H1 (cell line): ENCODE measurements around the gene EXOSC1. TPM values are rescaled to one million over a fixed set of nuclear protein-coding genes. Genes with fewer than 3 reads are reported as not detected.

Experiments
- SAP30 ChIP-seq: fragments of 300-600 bp; sonication (generic); IDR thresholded peaks from 2 replicates; pipeline ENCODE4 v1.7.1; 2012; ENCODE audit warnings: low read length, moderate library complexity, mild to moderate bottlenecking, inconsistent platforms; ENCODE audit not compliant: insufficient read depth, insufficient replicate concordance
- SIN3A ChIP-seq, 2 experiments: IDR thresholded peaks in 1 of 2; conservative IDR thresholded peaks in 1 of 2; 2 replicates each; pipeline ENCODE4 v1.6.1; 2011 to 2012; ENCODE audit warnings: low read length in 2 of 2, improper control_type of control experiment in 1 of 2, low read depth in 1 of 2, mild to moderate bottlenecking in 1 of 2
- polyA plus RNA-seq, 7 experiments: library from polyadenylated mRNA; depleted of rRNA in 3 of 7; stranded (reverse) in 5 of 7; unstranded in 2 of 7; fragments of >200 nt in 5 of 7; fragments of 200-250 nt in 2 of 7; gene quantifications; 1 replicate in 5 of 7; 2 replicates in 1 of 7; 4 replicates in 1 of 7; pipeline versions ENCODE4 v1.2.1 to v1.2.3, GENCODE V29; 2011 to 2013; ENCODE audit warnings: missing spikeins in 2 of 7, mixed read lengths in 2 of 7
- total RNA-seq: library from RNA; stranded (reverse); fragmentation: NEBNext Ultra II Directional; extraction: Animal tissue kit (Norgen Biotek cat#: 25700); gene quantifications from 2 replicates; pipeline ENCODE4 v1.2.1, GENCODE V29; 2021

Gene EXOSC1
- total and polyA plus RNA-seq, 2 of the 8 experiments (the other 6 are each of a cell fraction or from before 2014, with no cell fraction given): 52.1 to 68.1 TPM

DNA sequence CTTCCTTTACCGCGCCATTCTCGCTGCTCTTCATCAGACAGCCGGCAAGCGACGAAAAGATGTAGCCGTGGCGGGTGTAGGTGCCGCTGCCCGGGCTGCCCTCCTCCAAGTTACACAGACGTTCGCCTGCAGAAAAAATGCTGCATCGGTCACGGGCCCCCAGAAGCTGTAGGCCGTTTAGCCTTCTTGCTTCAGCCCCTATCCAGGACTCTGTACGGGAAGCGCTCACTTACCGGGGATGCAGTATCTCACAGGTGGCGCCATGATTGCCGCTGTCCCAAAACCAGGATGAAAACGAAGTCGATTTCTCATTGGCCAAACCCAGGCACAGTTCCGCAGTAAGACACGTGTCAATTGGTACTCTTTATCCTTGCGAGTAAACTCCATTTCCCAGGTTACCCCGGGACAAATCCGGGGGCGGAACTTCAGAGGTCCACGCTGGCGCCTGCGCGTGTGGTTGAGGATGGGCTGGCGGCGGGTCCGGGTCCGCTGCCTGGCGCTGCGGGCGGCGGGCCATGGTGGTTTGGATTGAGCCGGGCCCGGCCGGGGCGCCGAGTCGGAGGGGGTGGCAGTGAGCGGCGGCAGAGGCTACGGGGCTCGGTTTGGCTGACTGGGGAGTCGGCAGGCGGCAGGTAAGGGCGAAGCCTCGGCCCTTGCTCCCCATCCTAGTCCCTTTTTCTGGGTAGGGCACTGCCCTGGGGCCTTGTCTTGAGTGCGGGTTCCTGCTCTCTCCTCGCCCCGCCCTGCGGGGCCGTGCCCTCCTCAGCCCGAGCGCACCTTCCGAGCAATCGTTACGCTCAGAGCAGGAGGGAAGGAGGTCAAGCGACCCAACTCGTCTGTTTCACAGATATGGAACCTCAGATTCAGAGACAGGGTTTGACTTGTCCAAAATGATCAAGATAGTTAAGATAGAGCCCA, at the start of gene EXOSC1, which contains the start of gene ZDHHC16 (continued):
- TF ChIP-seq SIN3A (conservative IDR thresholded peaks at IDR 0.05 in 1 of 2, IDR thresholded peaks at IDR 0.05 in 1 of 2; ENCODE audit: low read depth in 1 of 2, low read length in 2 of 2) (peak; percentile 5 to 81; a peak in 1 of 4 replicates), SAP30 (no peak)
